Activated T-helper 2 cell treated with anti-CD3 and anti-CD28 coated beads, Interferon-gamma antibody, Interleukin-2, Interleukin-4, amounts not matched to agents 10 μg/mL and 5 μg/mL and 100 μg/mL, durations not matched to agents 14 hours and 24 hours and 36 hours (primary cell): Measurements from ENCODE around the gene ANO1. TPM values are rescaled to one million over a fixed set of nuclear protein-coding genes. Genes with fewer than 3 reads are reported as not detected.

Source experiments
- DNase-seq: peaks from one replicate; pipeline ENCODE4 v3.0.0; 2021; ENCODE audit warnings: low spot score
- H3K27ac Mint-ChIP-seq: one replicate; pipeline ENCODE4 v1.8.0; 2021; ENCODE audit warnings: mixed read lengths
- H3K27me3 Mint-ChIP-seq: one replicate; pipeline ENCODE4 v1.8.0; 2021; ENCODE audit warnings: low read depth, mixed read lengths
- H3K36me3 Mint-ChIP-seq: one replicate; pipeline ENCODE4 v1.8.0; 2021; ENCODE audit warnings: low read depth, mixed read lengths
- H3K4me1 Mint-ChIP-seq: one replicate; pipeline ENCODE4 v1.8.0; 2021; ENCODE audit warnings: low read depth, mixed read lengths
- H3K4me3 Mint-ChIP-seq: one replicate; pipeline ENCODE4 v1.8.0; 2021; ENCODE audit warnings: low read depth, mild to moderate bottlenecking, moderate library complexity, mixed read lengths
- H3K9me3 Mint-ChIP-seq: one replicate; pipeline ENCODE4 v1.8.0; 2021; ENCODE audit warnings: mixed read lengths
- intact Hi-C: fragments of 100-400 bp; cut with micrococcal nuclease; formaldehyde crosslinking; loops from one replicate; pipeline ENCODE4 v1.15.1; 2023
- total RNA-seq: library from RNA; stranded (reverse); gene quantifications from 2 replicates; pipeline ENCODE4 v1.2.3, GENCODE V29; 2022

The ANO1 gene
- total RNA-seq, 1 donor from 2014 or later: not detected

DNA sequence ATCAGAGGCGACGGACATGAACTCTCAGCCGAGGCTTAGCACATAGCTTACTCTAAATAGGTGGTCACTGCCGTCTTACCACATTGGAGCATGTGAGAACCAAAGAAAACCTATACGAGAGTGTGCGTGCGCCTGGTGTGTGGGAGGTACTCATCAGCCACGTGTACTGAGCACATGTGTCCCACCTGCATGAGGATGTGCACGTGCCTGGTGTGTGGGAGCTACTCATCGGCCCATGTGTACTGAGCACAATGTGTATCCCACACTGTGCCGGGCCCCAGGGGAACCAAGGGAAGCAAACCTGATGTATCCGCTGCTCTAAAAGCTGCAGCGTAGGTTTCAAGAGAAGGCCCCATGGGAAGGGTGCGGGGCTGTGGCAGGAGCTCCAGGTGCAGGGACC, 56.4 kb downstream of the ANO1 start:
- no peaks in the 10 kb centered on the region for H3K9me3 Mint-ChIP-seq
- intact Hi-C loops: no loop called here
- H3K4me1 Mint-ChIP-seq: no peaks in the 10 kb centered on the region
- DNase-seq: no peak
- no peak overlapping the region for H3K4me3 Mint-ChIP-seq
- H3K27me3 Mint-ChIP-seq: no peaks in the 10 kb centered on the region
- no peak overlapping the region for H3K27ac Mint-ChIP-seq
- no peaks in the 10 kb centered on the region for H3K36me3 Mint-ChIP-seq

DNA sequence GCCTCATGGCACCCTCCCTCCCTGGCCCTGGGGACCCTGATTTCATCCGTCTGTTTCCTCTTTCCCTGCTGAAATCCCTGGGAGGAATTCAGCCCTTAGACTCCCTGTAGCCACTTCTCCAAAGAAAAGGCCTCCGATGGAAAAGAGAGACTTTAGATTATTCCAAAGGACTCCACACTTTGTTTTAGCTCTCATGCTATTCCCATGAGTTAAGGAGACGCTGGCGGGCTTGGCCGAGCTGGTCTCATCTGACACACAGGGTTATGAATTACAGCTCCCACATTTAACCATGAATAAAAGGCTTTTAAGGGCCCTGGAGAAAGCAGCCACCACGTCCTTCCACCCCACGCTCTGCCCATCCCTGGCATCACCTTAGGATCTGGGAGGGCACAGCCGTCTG, 57.0 kb downstream of the ANO1 start:
- no peaks in the 10 kb centered on the region for H3K9me3 Mint-ChIP-seq
- no peaks in the 10 kb centered on the region for H3K4me1 Mint-ChIP-seq
- no peak overlapping the region for H3K4me3 Mint-ChIP-seq
- intact Hi-C loops: no loop called here
- H3K36me3 Mint-ChIP-seq: no peaks in the 10 kb centered on the region
- no peak overlapping the region for H3K27ac Mint-ChIP-seq
- H3K27me3 Mint-ChIP-seq: peaks cover 4% of the 10 kb centered on the region
- DNase-seq: no peak

DNA sequence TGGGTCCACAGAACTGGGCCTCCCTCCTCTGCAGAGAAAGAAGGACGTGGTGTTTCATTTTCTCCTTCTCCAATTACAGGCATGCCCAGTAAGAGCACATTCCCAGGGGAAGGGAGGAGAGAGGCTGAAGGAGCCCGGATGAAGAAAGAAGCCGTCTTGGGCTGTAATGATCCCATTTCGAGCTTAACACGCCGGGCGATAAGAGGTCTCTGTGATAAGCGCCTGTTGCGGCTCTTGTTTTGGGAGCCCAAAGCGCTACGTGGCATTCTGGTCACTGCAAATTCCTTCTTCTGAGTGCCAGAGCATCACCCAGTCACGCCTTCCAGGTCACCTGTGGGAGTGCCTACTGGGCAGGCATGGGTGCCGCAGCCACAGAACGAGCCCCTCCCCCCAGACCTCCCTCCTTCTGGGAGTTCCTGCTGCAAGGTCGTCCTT, 57.5 kb downstream of the ANO1 start:
- no peak overlapping the region for H3K27ac Mint-ChIP-seq
- no peak overlapping the region for H3K4me3 Mint-ChIP-seq
- H3K36me3 Mint-ChIP-seq: no peaks in the 10 kb centered on the region
- DNase-seq: no peak
- intact Hi-C loops: no loop called here
- no peaks in the 10 kb centered on the region for H3K9me3 Mint-ChIP-seq
- H3K27me3 Mint-ChIP-seq: peaks cover 8% of the 10 kb centered on the region
- H3K4me1 Mint-ChIP-seq: no peaks in the 10 kb centered on the region

DNA sequence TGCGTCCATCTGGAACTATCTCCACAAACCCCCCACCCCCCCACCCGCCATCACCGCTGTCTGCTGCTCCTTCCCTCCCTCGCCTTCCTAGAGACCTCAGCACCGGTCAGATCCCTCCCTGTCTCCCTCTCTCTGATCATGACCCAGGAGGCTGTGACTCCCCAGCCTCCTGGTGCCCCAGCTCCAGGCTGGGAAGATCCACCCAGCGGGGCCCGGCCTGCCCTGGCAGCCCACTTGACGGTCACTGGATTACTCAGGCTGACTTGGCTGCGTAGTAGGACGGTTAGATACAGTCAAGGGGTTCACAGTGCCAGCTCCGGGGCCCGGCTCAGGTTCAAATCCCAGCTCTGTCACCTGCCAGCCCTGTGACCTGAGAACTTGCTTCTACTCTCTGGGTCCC, 59.3 kb downstream of the ANO1 start:
- Mint-ChIP-seq H3K27ac (no peak overlapping the region), H3K27me3 (peaks cover 21% of the 10 kb centered on the region), H3K4me3 (no peak overlapping the region), H3K9me3 (no peaks in the 10 kb centered on the region), H3K4me1 (no peaks in the 10 kb centered on the region), H3K36me3 (no peaks in the 10 kb centered on the region)
- intact Hi-C loops: no loop called here
- DNase-seq: no peak

DNA sequence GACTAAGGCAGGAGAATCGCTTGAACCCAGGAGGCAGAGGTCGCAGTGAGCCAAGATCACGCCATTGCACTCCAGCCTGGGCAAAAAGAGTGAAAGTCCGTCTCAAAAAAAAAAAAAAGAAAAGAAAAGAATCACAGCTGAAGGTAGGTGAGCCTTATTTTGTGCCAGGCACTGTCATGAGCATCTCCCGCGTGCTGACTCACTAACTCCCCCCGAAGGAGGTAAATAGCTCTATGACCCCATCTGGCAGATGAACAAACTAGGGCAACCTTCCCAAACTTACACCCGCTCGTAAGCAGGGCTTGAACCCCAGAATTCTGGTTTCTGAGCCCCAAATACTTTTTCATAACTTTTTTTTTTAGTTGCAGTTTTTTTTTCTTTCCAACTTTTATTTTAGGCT, 60.3 kb downstream of the ANO1 start:
- Mint-ChIP-seq H3K27ac (no peak overlapping the region), H3K9me3 (no peaks in the 10 kb centered on the region), H3K4me3 (no peak overlapping the region), H3K27me3 (peaks cover 32% of the 10 kb centered on the region), H3K36me3 (no peaks in the 10 kb centered on the region), H3K4me1 (no peaks in the 10 kb centered on the region)
- no peak for DNase-seq
- intact Hi-C loops: no loop called here

DNA sequence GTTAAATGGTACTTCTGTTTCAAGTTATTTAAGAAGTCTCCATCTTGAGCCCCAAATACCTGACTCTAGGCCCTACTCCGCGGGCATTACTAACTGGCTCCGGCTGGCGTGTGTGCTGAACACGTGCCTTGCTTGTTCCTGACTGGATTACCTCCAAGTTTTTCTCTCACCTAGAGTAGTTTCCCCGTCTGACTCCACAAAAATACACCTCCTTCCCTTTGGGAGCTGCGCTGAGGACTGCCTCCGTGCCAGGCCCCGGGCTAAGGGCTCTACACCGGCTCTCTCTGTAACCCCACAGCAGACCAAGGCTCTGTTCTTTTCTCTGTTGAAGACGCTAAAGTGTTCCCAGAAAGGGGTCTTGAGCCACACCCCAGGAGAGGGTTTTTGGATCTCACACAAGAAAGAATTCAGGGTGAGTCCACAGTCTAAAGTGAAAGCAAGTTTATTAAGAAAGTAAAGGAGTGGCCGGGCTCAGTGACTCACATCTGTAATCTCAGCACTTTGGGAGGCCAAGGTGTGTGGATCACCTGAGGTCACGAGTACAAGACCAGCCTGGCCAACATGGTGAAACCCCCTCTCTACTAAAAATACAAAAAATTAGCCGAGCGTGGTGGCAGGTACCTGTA, 61.8 kb downstream of the ANO1 start:
- peaks cover 34% of the 10 kb centered on the region for H3K27me3 Mint-ChIP-seq
- no peak for DNase-seq
- H3K36me3 Mint-ChIP-seq: no peaks in the 10 kb centered on the region
- intact Hi-C loops: no loop called here
- H3K4me3 Mint-ChIP-seq: no peak overlapping the region
- H3K27ac Mint-ChIP-seq: no peak overlapping the region
- H3K4me1 Mint-ChIP-seq: no peaks in the 10 kb centered on the region
- no peaks in the 10 kb centered on the region for H3K9me3 Mint-ChIP-seq

DNA sequence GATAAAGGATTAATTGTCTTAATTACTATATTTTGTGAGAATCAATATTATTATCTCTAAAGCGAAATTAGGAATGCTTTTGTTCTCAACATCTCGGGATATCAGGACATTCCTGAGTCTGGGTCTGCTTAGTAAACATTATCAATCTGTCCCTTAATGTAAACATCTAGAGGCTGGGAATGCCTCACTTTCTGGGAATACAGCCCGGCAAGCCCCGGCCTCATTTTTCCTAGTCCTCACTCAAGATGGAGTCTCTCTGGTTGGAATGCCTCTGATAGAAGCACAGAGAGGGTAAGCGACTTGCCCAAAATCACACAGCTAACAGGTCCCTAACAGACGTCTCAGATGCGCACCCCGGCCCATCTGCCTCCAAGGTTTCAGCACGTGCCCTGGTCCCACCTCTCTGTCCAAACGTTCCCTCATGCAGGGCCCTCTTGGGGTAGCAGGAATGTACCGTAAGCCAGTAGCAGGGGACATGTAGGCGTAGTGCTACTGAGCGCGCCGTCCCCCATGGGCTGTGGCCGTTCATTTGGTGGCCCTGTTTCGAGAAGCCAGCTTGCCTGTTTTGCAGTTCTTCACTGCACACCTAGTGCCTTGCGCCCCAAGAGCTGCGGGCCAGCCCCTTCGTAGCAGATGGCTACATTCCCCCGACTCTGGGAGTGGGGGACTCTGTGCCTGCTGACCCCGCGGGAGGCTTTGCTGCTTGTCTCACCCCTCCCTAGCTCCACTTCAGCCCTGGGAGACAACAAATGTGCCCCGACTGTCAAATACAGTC, 62.8 kb downstream of the ANO1 start:
- H3K36me3 Mint-ChIP-seq: no peaks in the 10 kb centered on the region
- H3K4me1 Mint-ChIP-seq: no peaks in the 10 kb centered on the region
- H3K27me3 Mint-ChIP-seq: peaks cover 34% of the 10 kb centered on the region
- H3K4me3 Mint-ChIP-seq: no peak overlapping the region
- no peak overlapping the region for H3K27ac Mint-ChIP-seq
- intact Hi-C loops: no loop called here
- no peaks in the 10 kb centered on the region for H3K9me3 Mint-ChIP-seq
- no peak for DNase-seq

DNA sequence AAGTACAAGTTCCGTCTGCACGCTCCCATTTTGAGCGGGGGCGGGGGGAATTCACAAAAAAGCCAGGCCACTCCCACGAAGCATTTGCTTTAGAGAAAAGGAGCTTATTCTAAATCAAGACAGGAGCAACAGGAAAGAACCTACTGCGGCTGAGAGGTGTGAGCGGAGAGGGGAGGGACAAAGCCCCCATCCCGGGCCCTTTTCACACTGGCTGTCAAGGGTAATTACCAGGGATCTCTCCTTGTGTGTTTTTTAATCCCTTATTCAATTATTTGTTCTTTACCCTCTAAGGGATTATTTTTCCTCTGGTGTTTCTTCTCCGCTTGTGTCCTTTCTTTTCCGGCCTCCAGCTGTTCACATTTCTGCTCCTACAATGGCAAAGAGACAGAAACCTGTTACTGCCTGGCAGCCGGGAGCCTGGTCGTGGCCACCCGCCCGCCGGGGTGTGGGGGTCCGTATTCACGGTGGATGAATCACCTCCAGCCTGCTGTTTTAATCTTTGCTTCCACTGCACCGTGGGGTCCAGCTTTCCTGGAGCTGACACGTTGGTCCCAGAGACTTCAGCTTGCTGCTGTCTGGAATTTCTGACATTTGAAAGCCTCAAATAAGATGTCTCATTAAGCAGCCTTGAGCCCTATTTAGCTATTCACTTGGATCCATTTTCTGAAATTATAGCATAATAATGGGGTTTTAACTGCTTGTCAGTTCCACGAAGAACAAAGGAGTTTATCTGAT, 63.5 kb downstream of the ANO1 start:
- Mint-ChIP-seq H3K36me3 (no peaks in the 10 kb centered on the region), H3K4me3 (no peak overlapping the region), H3K4me1 (no peaks in the 10 kb centered on the region), H3K27ac (no peak overlapping the region), H3K9me3 (no peaks in the 10 kb centered on the region), H3K27me3 (peaks cover 37% of the 10 kb centered on the region)
- intact Hi-C loops: no loop called here
- DNase-seq: no peak

DNA sequence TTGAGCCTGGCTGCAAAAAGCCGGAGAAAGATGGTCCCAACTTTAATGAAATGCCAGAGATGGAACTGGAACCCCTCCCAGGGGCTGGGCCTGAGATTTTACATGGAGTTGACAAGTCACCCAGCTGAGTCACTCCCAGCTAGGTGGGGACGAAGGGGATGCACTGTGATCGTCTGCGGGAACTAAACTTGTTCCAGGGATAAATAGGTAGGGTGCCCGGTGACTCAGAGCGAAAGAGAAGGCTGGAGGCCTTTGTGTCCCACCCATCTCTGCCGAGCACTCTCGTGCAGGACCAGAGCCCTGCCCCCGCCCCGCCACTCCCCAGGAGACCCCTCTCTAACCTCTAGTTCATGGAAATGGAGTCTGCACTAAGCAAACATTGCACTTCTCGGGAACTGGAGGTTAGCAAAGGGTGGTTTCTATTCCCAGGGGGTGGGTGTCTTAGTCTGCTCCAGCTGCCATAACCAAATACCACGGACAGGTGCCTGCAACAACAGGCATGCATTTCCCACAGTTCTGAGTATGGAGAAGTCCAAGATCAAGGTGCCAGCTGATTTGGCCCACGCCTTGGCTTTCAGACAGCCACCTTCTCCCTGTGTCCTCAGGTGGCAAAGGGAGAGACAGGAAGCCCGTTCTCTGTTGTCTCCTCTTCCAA, 64.2 kb downstream of the ANO1 start:
- Mint-ChIP-seq H3K36me3 (no peaks in the 10 kb centered on the region), H3K9me3 (no peaks in the 10 kb centered on the region), H3K27ac (no peak overlapping the region), H3K27me3 (peaks cover 37% of the 10 kb centered on the region), H3K4me3 (no peak overlapping the region), H3K4me1 (no peaks in the 10 kb centered on the region)
- no peak for DNase-seq
- intact Hi-C loops: no loop called here

DNA sequence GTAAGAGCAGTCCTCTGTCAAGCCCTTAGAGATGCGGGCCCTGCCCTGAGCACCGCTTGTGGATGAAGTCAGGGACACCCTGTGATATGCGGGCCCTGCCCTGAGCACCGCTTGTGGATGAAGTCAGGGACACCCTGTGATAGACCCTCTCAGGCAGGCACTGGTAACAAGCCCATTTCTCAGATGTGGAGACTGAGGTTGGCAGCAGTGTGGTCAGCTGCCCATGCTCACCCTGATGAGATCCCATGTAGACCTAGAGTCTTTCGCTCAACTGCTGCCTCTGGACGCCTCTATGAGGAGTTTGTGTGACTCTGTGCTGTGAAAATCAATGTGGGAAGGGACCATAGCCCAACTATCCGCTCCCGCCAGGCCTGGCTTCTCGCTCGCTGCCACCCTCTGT, 66.1 kb downstream of the ANO1 start:
- intact Hi-C loops: no loop called here
- no peak for DNase-seq
- H3K9me3 Mint-ChIP-seq: no peaks in the 10 kb centered on the region
- H3K4me3 Mint-ChIP-seq: no peak overlapping the region
- H3K36me3 Mint-ChIP-seq: no peaks in the 10 kb centered on the region
- H3K27me3 Mint-ChIP-seq: peaks cover 41% of the 10 kb centered on the region
- H3K27ac Mint-ChIP-seq: no peak overlapping the region
- no peaks in the 10 kb centered on the region for H3K4me1 Mint-ChIP-seq

DNA sequence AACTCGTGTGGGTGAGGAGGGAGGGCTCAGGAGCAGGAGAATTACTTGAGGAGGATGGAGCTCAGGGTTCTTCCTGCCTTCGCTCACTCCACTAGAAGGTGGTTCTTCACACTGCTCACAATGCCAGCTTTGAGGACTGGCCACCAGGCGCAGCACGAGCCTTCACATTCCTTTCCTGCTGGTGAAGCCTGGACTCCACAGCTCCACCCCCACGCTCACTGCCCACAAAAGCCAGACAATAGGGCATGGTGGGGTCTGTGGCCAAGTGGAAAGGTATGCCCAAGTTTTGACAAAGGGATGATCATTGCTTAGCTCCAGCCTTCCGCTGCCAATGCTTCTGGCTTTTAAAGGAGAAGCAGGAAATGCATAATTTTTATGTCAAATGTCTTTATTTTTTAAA, 67.0 kb downstream of the ANO1 start:
- Mint-ChIP-seq H3K9me3 (no peaks in the 10 kb centered on the region), H3K4me3 (no peak overlapping the region), H3K36me3 (no peaks in the 10 kb centered on the region), H3K27me3 (peaks cover 38% of the 10 kb centered on the region), H3K27ac (no peak overlapping the region), H3K4me1 (no peaks in the 10 kb centered on the region)
- no peak for DNase-seq
- intact Hi-C loops: no loop called here

DNA sequence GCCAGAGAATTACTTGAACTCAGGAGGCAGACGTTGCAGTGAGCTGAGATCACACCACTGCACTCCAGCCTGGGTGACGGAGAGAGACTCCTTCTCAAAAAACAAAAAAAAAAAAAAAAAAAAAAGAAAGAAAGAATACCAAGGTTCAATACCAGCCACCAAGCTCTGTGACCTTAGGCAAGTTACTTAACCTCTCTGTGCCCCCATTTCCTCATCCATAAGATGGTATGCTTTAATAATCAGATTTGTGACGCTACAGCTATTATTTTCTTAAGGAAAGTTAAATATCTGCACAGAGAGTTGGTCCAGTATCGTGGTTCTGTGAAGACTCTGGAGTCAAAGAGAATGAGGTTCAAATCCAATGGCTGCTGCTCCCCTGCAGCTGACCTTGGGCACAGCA, 67.7 kb downstream of the ANO1 start:
- Mint-ChIP-seq H3K27ac (no peak overlapping the region), H3K4me1 (no peaks in the 10 kb centered on the region), H3K27me3 (peaks cover 31% of the 10 kb centered on the region), H3K4me3 (no peak overlapping the region), H3K9me3 (no peaks in the 10 kb centered on the region), H3K36me3 (no peaks in the 10 kb centered on the region)
- no peak for DNase-seq
- intact Hi-C loops: no loop called here

DNA sequence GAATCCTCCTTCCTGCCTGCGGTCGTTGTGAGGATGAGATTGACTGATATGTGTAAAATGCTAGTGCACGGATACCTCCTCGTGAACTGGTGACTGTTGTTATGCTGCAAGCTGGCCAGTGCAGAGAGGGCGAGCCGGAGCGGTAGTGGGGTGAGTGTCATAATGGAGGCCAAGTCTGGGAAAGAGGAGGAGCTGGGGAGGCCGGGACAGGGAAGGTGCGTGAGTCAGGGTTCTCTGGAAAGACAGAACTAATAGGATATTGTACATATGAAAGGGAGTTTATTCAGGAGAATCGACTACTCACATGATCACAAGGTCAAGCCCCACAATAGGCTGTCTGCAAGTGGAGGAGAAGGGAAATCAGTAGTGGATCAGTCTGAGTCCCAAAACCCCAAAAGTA, 68.2 kb downstream of the ANO1 start:
- intact Hi-C loops: no loop called here
- H3K36me3 Mint-ChIP-seq: no peaks in the 10 kb centered on the region
- no peaks in the 10 kb centered on the region for H3K4me1 Mint-ChIP-seq
- no peaks in the 10 kb centered on the region for H3K9me3 Mint-ChIP-seq
- H3K27me3 Mint-ChIP-seq: peaks cover 27% of the 10 kb centered on the region
- H3K27ac Mint-ChIP-seq: no peak overlapping the region
- DNase-seq: no peak
- H3K4me3 Mint-ChIP-seq: no peak overlapping the region
